B cell (primary cell): Measurements from ENCODE around the gene RIN3.

ENCODE experiments used
- CTCF ChIP-seq: fragments of 200-600 bp; IDR thresholded peaks from one replicate; pipeline ENCODE4 v1.8.0; 2022; ENCODE audit warnings: antibody characterized with exemption, mild to moderate bottlenecking
- EZH2 ChIP-seq: IDR thresholded peaks from 2 replicates; pipeline ENCODE4 v1.6.1; 2012; ENCODE audit warnings: borderline replicate concordance, low read depth, mild to moderate bottlenecking, moderate library complexity, low read length; ENCODE audit not compliant: insufficient read depth, poor library complexity, severe bottlenecking

- TF ChIP-seq CTCF = no peak
- TF ChIP-seq EZH2 = no peak
These were observed 51.6 kb downstream of the RIN3 start for GRCh38 chr14:92565040-92565717.
